Esophagus squamous epithelium (tissue), 5 donors: Measurements from ENCODE around the gene ANKFN1. TPM values are rescaled to one million over a fixed set of nuclear protein-coding genes. Genes with fewer than 3 reads are reported as not detected.
"Not testable (repeated sequence)": the region's sequence is repeated elsewhere in the genome, so short reads cannot be mapped to it uniquely, and the experiment has no call there.

Experiments
- DNase-seq: peaks from one replicate; lab custom pipeline; 2025; lab: John Stamatoyannopoulos, UW
- H3K27ac ChIP-seq, 4 donors: fragments of 200-600 bp; sonication (generic); one replicate each; pipeline ENCODE4 v1.5.1; 2016 to 2019; ENCODE audit warnings: mild to moderate bottlenecking in 1 of 4
- H3K27me3 ChIP-seq, 4 donors: fragments of 200-600 bp; sonication (generic); 1 replicate in 3 of 4; 2 replicates in 1 of 4; pipeline versions ENCODE4 v1.5.1 to v1.6.0; 2017 to 2021; ENCODE audit warnings: antibody characterized with exemption in 1 of 4
- H3K36me3 ChIP-seq, 3 donors: fragments of 200-600 bp; sonication (generic); one replicate each; pipeline ENCODE4 v1.5.1; 2016 to 2019
- H3K4me1 ChIP-seq, 3 donors: fragments of 200-600 bp; sonication (generic); one replicate each; pipeline ENCODE4 v1.5.1; 2017 to 2019
- H3K4me3 ChIP-seq, 4 donors: fragments of 200-600 bp; sonication (generic); 1 replicate in 3 of 4; 2 replicates in 1 of 4; pipeline ENCODE4 v1.5.1; 2016 to 2019; ENCODE audit warnings: mild to moderate bottlenecking in 2 of 4, moderate library complexity in 1 of 4
- H3K9me3 ChIP-seq, 3 donors: fragments of 200-600 bp; sonication (generic); one replicate each; pipeline ENCODE4 v1.5.1; 2016 to 2019
- CTCF ChIP-seq, 6 experiments: fragments of 450-650 bp in 4 of 6; fragments of 200-600 bp in 2 of 6; sonication (generic) in 2 of 6; IDR thresholded peaks; one replicate each; pipeline ENCODE4 v1.5.1; 2016 to 2019; ENCODE audit warnings: antibody characterized with exemption in 6 of 6, mild to moderate bottlenecking in 4 of 6, moderate library complexity in 4 of 6
- POLR2A ChIP-seq, 4 donors: fragments of 450-650 bp; IDR thresholded peaks; one replicate each; pipeline ENCODE4 v1.6.1; 2017; ENCODE audit warnings: antibody characterized with exemption in 4 of 4, mild to moderate bottlenecking in 4 of 4, moderate library complexity in 3 of 4
- WGBS, 2 donors: methylation state at CpG; one replicate each; pipeline ENCODE4 v1.1.5; 2018; 5-methylcytosine and 5-hydroxymethylcytosine counted together
- intact Hi-C: fragments of 100-400 bp; cut with DNase I; formaldehyde crosslinking; loops from one replicate; pipeline ENCODE4 v1.15.0; 2022
- total RNA-seq, 4 donors: library from RNA; depleted of rRNA; stranded (reverse); fragments of >200 nt; gene quantifications; one replicate each; pipeline ENCODE4 v1.1.0, GENCODE V29; 2016
- donor health status: DM: yes; HTN: yes; CAD: no.

Gene ANKFN1
- total RNA-seq, 4 donors from 2014 or later: under 0.01 to 0.31 TPM; not detected in 2

- H3K27me3 ChIP-seq: no peaks in the 10 kb centered on the region
- no peak for DNase-seq
- H3K9me3 ChIP-seq: no peaks in the 10 kb centered on the region
- no peaks in the 10 kb centered on the region for H3K36me3 ChIP-seq
- H3K27ac ChIP-seq: no peak overlapping the region
- H3K4me1 ChIP-seq: no peaks in the 10 kb centered on the region
- H3K4me3 ChIP-seq: no peak overlapping the region
- no peak for TF ChIP-seq CTCF (IDR thresholded peaks at IDR 0.05)
- TF ChIP-seq POLR2A (IDR thresholded peaks at IDR 0.05): no peak
- intact Hi-C loops: no loop called here
These were observed 239.9 kb downstream of the ANKFN1 start for GRCh38 chr17:56393156-56393555.

- H3K27ac ChIP-seq: no peak overlapping the region
- TF ChIP-seq CTCF (IDR thresholded peaks at IDR 0.05) (no peak), POLR2A (IDR thresholded peaks at IDR 0.05) (no peak)
- no peaks in the 10 kb centered on the region for H3K27me3 ChIP-seq
- H3K9me3 ChIP-seq: no peaks in the 10 kb centered on the region
- WGBS, 2 donors: 73 to 87% methylated on average over 5 of the region's 5 CpGs
- H3K36me3 ChIP-seq: no peaks in the 10 kb centered on the region
- no peaks in the 10 kb centered on the region for H3K4me1 ChIP-seq
- intact Hi-C loops: no loop called here
- H3K4me3 ChIP-seq: no peak overlapping the region
- DNase-seq: no peak
These were observed 242.5 kb downstream of the ANKFN1 start for GRCh38 chr17:56395787-56396186.

DNA sequence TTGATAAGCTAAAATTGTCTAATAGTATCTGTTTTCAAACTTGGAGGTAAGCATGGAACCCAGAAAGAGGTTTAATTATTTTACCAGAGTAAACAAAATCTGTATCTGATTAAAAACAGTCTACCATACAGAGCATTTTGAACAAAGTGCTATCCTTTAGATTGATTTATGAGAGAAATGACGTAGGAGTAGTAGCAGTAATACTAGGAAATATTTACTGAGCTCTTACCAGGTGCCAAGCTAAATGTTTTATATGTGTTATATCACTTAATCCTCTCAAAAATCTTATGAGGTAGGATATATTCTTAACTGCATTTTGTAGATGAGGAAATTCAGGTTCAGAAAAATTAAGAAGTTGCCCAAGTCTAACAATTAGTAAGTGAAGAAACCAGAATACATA, 253.8 kb downstream of the ANKFN1 start:
- Histone ChIP-seq H3K4me1 (no peaks in the 10 kb centered on the region), H3K27ac (no peak overlapping the region), H3K36me3 (no peaks in the 10 kb centered on the region), H3K9me3 (no peaks in the 10 kb centered on the region), H3K4me3 (no peak overlapping the region), H3K27me3 (no peaks in the 10 kb centered on the region)
- no peak for DNase-seq
- 34 to 38% methylated on average over 1 of the region's 1 CpG for WGBS, 2 donors
- intact Hi-C loops: no loop called here
- TF ChIP-seq POLR2A (IDR thresholded peaks at IDR 0.05): no peak
- TF ChIP-seq CTCF (IDR thresholded peaks at IDR 0.05): no peak

- H3K4me1 ChIP-seq, H3K27me3 ChIP-seq, intact Hi-C loops, H3K4me3 ChIP-seq, H3K27ac ChIP-seq, DNase-seq, H3K9me3 ChIP-seq, H3K36me3 ChIP-seq: not testable (repeated sequence)
- WGBS, 2 donors: 40 to 53% methylated on average over 2 of the region's 2 CpGs
These were observed 259.1 kb downstream of the ANKFN1 start for GRCh38 chr17:56412356-56412755.

- H3K4me3 ChIP-seq: no peak overlapping the region
- 81% methylated on average over 5 of the region's 5 CpGs for WGBS, 2 donors
- H3K36me3 ChIP-seq: no peaks in the 10 kb centered on the region
- intact Hi-C loops: no loop called here
- no peak overlapping the region for H3K27ac ChIP-seq
- no peaks in the 10 kb centered on the region for H3K4me1 ChIP-seq
- no peak for TF ChIP-seq CTCF (IDR thresholded peaks at IDR 0.05)
- no peak for TF ChIP-seq POLR2A (IDR thresholded peaks at IDR 0.05)
- no peaks in the 10 kb centered on the region for H3K9me3 ChIP-seq
- no peak for DNase-seq
- H3K27me3 ChIP-seq: no peaks in the 10 kb centered on the region
These were observed 263.5 kb downstream of the ANKFN1 start for GRCh38 chr17:56416682-56417351.

- intact Hi-C loops: no loop called here
- Histone ChIP-seq H3K27me3 (no peaks in the 10 kb centered on the region), H3K27ac (no peak overlapping the region), H3K4me1 (no peaks in the 10 kb centered on the region), H3K4me3 (no peak overlapping the region), H3K36me3 (no peaks in the 10 kb centered on the region), H3K9me3 (no peaks in the 10 kb centered on the region)
- 57 to 71% methylated on average over 2 of the region's 2 CpGs for WGBS, 2 donors
- no peak for TF ChIP-seq CTCF (IDR thresholded peaks at IDR 0.05)
- no peak for TF ChIP-seq POLR2A (IDR thresholded peaks at IDR 0.05)
- DNase-seq: no peak
These were observed 270.7 kb downstream of the ANKFN1 start for GRCh38 chr17:56424005-56424404.
